ENCODE results near the gene GSN.

Gene GSN

DNA sequence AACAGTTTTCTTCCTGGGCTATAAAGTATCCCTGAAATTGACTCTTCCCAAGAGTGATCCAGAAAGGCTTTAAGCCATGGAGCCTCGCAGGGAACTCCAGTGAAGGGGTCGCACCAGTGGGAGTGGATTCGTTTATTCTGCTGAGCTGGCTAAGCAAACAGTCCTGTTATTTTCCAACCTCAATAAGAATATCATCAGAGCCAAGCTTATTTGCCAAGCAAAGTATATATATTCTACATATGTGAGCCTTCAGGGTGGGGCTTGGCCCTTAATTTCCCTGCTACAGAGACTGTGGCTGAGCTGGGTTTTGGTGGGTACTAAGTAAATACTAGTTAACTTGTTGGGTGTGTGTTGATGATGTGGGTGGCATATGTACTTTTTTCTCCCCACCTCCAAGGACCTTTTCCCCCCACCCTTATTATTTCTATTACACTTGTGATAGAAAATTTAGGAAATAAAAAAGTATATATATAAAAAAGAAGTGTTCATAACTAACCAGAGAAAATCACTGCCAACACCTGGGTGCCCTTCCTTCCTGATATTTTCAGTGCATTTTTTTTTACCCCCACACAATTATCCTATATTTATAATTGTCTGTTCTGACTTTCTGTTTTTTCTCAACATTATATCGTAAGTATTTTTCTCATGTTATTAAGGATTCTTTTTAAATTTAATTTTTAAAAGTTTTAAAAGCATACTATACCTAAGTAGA lies 5.3 kb downstream of the GSN start:
- no peak for DNase-seq (ENCODE audit: low spot score)

DNA sequence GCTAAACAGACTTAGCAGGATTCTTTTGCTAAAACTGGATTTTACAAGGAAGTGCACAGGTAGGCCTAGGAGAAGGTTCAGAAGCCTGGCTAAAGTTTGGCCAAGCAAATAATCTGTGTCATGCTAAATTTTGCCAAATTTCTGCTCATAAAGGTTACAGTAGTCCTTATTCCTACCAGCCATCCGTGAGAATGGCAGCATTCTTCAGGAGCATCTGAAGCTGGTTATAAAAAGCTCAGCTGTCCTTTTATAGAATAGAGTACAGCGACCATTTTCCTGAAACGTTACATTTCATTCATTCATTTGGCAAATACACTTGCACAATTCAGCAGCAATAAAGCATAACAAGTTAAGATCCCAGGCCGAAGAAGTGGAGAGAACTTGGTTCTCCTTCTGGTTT lies 6.9 kb downstream of the GSN start:
- no peak for DNase-seq (ENCODE audit: low spot score)

DNA sequence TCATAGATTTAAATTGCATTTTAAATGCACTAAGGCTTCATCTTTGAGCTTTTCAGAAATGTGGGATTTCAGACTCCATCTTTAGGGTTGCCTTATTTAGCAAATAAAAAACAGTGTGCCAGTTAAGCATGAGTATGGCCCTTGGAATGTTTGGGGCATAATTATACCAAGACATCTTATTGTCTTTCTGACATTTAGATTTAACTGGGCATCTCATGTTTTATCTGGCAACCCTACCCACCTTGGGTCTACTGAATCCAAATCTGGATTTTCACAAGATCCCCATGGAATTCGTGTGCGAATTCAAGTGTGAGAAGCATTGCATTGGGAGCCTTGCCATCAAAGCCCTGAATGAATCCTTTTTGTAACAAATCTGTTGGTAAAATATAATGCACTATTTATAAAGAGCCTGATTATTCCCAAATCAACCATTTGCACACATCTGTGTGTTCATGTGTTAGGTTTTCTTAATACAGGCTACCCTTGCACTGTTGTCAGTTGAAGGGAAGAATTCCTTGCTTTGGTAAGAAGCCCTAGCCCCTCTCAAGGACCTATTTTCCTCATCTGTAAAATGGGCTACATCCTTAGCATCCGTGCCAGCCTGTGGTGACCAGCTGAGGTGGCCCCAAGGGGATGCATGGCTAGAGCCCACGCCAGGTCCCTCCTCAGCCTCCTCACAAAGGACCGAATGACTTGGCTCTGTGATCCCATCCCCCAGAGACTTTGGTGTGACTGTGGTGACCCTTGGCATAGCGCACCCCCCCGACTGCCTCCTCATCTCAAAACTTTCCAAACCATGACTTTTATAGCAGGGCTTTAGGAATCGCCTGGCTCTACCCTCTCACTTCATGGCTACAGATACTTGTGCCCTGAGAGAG lies 8.1 kb downstream of the GSN start:
- no peak for DNase-seq (ENCODE audit: low spot score)

DNA sequence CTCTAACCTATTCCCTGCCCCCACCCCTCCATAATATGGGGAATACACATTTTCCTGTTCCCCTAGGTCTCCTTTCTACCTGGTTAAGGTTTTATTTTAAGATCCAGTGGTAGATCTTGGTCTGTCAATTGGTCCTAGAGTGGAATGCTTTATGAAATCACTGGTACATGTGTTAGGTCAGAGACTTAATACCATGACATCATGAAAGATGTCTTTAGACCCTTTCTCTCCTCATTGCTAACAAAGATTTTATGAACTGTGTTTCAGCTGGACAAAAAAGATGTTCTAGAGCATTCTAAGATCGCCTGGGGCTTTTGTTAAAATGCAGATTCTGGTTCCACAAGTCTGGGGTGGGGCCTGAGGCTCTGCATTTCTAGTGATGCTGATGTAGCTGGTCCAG lies 9.1 kb downstream of the GSN start:
- DNase-seq (ENCODE audit: low spot score): no peak

DNA sequence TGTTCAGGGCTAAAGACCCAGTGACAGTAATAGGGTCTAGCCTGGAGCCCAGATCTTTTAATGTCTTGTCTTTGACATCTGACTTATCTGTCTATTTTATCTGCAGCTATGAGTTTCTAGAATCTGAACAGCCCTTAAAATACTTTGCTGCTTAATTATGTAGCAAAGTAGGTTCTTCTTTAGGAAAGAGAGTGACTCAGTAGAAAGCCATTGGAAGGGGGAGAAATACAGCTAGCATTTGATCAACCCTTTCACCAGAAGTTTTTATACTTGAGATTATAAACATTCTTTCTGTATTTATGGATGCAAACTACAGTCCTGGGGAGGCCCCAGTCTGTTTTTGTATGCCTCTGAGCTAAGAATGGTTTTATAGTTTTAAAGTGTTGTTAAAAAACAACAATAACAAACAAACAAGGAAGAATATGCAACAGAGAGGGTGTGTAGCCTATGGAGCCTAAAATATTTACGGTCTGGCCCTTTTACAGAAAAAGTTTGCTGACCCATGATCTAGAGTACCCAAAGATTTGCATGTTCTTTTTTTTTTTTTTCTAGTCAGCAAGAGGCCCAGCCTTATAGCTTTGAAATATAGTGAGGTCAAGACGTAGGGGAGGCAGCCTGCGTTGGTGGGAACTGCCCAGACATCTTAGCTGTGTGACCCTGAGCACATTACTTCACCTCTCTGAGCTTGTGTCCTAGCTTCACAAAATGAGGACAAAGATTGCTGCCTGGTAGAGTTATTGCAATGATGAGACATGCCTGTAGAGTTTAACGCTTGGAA lies 9.7 kb downstream of the GSN start:
- no peak for DNase-seq (ENCODE audit: low spot score)

DNA sequence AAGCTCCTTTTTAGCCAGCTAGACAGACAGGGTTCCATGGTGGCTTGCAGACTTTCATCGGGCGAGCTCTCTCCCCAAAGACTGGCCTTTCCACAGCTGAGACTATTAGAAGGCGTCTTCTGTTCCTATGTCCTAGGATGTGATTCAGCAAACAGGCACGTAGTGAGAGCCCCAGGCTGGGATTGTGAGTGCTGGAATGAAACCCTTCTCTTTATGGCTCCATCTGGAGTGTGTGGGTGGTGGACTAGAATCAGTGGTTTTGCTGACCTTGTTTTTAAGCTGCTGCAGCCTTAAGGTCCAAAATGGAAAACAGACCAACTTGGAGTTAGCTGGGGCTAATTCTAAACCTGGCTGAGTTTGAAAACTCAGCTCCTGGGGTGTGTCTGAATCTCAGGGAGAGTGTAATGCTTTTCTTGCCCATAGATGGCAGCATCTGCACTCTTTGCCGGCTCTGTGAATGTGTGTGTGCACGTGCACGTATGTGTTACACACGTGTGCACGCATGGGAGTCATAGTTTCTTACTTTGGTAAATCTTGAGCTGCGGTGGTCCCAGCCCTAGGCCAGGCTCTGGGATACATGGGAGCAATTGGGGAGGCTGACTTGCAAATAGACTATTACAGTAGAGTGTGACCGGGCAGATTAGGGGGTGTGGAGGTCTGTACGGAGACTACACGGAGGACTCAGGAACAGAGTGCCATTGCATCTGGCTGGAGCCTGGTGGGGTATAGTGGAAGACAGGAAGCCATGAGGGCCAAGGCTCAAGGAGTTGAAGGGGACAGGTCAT lies 10.7 kb downstream of the GSN start:
- DNase-seq (ENCODE audit: low spot score): peak; percentile 73

DNA sequence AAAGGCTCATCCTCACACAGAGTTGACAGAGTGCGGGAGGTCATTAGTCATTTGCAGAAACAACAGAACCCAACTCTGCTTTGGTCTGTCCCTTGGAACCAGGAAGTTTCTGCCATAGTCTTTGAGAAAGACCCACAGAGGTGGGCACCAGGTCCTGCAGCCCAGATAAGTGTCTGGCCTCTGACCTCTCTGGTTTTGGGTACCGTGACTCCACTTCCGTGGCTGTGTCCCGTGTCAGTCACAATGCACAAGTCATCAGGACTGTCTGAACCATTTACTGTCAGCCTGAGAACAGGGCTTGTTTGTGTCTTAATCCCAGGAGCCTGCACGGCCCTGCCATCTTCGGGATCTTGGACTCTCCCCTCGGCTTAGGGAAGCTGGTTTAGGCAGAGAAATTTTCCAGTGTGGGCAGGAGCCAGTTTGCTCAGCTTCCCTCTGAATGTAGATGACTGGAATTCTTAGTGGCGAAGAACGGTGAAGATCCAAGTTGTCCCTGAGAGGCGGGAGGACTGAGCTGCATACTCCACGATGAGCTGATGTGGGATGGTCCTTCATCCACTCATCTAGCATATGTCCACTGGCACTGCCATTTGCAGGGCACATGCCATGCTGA lies 11.9 kb downstream of the GSN start:
- DNase-seq (ENCODE audit: low spot score): no peak

DNA sequence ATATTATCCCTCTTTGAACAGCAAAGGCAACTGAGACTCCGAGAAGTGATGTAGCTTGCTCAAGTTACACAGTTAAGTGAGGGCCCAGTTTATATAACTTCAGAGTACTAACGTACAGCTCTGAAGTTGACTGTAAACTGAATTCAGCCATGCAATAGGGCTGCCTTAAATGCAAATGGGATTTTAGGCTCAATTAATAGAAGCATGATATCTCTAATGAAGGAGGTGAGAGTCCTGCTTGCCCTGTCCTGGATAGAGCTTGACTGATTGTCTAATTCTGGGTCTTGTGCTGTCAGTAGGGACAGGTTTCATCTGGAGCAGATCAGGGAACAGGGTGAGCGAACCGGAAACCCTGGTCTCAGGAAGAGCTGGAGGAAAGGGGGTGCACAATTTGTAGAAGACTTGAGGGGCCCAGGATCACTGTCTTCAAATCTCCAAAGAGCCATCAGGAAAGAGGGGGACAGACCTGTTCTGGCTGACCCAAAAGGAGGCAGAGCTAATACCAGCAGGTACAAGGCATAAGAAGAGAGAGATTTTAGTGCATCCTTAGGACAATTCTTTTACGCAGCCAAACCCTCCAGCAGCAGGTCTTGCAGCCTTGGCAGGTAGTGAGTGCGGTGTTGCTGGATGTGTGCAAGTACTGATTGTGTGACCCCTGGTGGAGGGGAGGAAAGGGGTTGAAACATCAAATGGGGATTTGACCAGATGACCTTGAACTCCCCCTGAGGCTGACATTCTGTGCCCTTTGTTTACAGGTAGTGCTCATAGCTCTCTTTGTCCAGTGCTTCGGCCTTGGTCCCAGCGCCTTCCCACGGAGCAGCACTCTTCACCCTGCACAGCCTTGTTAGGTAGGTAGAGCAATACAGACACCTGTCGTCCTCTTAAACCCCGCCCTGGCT lies 13.0 kb downstream of the GSN start:
- no peak for DNase-seq (ENCODE audit: low spot score)

DNA sequence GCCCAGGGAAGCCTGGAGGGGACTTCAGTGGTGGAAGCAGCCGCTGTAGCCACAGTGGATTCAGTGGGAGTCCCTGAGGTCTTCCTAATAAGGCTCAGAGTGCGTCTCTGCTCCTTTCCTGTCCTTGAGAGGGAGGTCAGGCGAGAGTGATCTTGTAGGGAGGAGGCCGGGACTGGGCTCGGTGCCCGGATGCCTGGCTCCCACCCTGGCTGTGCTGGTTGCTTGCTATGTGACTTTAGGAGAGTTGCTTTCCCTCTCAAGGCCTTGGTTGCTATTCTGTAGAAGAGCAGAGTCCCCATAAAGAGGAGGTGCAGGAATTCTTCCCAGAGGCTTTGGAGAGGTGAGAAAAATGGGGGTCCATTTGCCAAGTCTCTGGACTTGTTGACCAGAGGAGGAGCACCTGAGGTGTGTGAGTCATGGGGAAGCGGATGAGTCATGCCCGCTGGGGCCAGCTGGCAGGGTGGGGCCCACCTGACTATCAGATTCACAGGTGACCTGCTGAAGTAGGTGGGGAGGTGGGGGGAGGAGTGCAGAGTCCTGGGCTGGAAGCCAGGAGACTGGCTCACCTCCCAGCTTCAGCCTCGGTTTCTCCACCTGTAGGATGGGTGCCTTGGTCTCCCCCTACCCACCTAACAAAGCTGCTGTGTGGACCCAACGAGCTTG lies 13.8 kb downstream of the GSN start:
- no peak for DNase-seq (ENCODE audit: low spot score)

DNA sequence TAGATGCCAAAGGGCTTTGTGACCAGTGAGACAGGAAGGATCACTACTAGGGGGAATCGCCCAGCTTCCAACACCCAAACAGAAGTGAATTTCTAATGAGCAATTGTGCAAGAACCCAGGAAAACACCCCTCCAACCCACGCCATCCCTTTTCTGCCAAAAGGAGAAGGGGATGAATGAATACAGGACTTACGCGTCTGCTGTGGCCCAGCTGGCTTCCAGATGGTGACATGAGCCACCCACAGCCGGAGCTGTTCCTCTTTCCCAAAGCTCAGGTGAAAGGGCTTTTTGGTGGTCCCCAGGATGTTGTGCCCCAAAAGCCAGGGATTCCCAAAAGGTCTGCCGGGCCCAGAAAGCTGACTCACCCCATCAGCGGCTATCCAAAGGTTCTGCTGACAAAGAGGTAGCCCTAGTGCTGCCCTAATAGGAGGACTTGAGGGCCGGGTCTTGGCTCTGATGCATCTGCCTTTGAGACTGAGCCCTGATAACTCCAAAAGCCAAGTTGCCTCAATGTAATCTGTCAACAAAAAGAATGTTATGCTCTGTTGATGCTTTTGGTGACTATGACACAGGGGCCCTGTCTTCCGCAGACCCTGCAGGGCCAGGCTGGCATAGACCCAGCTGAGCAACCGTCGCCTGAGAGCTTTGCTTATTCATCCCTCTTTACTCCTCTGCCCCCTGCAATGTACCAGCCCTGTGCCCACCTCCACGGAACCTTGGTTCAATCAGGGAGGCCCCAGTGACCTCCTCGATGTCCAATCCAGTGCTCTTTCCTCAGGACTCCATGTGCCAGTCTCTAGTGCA lies 14.5 kb downstream of the GSN start:
- DNase-seq (ENCODE audit: low spot score): no peak

DNA sequence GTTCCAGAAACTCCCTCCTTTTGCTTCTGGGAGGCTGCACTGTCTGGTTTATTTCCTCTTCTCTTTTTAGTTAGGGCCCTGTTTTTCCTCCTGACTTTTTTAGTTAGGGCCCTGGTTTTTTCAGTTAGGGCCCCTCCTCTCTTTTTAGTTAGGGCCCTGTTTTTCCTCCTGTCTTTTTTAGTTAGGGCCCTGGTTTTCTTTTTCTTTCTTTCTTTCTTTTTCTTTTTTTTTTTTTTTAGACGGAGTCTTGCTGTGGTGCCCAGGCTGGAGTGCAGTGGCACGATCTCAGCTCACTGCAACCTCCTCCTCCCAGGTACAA lies 15.1 kb downstream of the GSN start:
- DNase-seq (ENCODE audit: low spot score): no peak

DNA sequence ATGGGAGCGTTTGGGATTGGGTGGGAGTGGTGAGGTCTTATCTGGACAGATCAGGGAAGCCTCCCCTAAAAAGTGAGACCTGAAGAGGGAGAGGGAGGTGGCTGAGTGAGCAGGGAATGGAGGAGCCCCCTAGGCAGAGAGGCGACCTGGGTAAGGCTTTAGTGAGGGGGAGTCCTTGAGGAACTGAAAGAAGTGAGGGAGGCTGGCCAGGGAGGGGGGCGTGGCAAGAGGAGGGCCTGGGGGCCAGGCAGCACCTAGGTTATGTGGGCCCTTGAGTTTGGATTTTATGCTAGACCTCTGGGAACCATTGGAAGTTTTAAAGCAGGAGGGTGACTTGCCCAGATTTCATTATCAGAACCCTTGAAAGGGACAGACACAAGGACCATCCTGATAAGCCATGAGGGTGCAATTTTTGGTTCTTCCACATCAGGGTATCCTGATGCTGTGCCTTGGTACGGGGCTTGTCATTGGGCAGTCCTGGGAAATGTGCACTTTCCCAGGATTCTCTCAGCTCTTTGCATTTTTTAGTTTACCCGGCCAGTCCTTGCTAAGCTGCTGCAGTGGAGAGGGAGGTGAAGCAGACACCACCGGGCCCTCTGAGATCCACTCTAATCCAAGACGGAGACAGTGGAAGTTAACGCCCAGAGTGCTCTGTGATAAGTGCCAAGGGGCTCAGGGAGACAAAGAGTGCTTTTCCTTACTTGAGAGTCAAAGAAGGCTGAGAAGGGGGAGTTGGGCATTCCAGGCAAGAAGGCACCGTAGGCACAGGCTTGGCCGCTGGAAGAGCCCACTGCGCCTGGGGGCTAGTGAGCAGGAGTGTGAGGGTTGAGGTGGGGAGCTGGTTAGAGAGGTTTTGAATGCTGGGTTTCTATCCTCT lies 16.1 kb downstream of the GSN start:
- DNase-seq (ENCODE audit: low spot score): no peak

DNA sequence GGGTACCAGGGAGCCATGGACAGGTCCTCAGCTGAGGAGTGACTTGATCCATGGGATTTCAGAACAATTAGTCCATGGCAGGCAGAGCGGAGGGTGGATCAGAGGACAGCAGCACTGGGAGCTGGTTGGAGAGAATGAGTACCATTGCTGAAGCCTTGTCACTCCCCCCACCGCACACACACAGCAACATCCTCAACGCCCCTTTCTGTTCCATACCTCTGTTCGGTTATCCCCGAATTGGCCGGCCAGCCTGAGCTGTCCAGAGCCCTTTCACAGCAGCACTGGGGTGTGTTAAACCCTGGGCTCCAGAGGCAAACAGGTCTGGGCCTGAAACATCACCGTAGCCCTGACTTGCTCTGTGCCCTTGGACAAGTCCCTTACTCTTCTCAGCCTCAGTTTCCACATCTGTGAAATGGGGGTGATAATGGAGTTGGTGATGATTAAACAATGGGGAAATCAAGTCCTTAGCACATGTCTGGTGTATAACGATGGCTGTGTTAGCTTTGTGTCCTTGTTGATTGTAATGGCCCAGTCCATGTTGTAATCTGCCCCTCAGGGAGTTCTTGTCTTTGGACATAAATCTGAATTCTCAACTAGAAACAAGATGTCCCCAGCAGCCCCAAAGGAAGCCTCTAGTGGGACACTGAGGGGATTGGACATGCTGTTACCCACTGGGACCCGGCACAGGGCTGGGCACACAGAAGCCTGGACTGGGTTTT lies 16.9 kb downstream of the GSN start:
- DNase-seq (ENCODE audit: low spot score): no peak

DNA sequence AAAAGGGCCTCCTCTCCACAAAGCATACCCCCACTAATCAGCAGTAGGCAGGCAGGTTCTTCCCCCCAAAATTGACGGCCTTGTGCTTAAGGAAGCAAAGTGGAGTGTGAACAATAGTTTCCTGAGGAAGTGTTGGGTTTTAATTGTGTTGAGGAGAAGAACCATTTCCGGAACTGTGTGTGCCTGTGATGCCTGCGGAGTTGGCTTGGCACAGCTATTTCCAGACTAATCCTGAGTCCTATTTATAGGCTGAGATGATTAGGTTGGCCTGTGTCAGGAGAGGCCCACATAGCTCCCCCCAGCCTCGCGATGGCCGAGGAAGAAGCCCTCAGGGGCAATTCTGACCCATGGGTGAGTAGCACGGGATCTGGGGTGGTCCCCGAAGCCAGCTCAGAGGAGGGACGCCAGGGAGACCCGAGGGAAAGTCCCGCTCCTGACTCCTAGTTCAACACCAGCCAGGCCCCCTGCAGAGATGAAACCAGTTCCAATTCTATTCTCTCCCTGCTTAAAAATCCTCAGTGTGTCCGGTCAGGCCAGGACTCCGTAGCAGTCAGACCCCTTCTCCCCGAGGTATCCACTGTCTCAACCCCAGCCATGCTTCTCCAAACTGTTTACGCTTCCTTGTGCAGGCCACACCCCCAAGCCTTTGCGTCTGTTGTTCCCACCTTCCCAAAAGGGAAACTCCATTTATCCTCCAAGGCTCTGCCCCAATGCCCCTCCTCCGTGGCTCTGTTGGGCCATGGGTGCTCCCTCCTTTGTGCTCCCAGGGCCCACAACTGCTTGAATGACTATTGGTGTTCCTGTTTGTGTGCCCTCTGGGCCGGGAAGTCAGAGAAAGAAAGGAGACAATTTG lies 18.1 kb downstream of the GSN start:
- peak; percentile 89 for DNase-seq (ENCODE audit: low spot score)

DNA sequence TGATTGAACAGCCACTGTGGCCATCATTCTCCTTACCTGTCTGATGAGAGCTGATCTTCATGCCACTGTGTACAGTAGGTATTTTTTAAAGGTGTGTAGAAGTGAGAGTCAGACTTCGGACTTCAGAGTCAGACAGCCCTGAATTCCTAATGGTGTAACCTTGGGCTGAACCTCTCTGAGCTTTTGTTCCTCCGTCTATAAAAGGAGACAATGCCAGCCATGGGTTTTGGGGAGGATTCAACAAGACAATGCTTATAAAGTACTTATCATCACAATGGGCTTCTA lies 18.7 kb downstream of the GSN start:
- DNase-seq (ENCODE audit: low spot score): no peak

DNA sequence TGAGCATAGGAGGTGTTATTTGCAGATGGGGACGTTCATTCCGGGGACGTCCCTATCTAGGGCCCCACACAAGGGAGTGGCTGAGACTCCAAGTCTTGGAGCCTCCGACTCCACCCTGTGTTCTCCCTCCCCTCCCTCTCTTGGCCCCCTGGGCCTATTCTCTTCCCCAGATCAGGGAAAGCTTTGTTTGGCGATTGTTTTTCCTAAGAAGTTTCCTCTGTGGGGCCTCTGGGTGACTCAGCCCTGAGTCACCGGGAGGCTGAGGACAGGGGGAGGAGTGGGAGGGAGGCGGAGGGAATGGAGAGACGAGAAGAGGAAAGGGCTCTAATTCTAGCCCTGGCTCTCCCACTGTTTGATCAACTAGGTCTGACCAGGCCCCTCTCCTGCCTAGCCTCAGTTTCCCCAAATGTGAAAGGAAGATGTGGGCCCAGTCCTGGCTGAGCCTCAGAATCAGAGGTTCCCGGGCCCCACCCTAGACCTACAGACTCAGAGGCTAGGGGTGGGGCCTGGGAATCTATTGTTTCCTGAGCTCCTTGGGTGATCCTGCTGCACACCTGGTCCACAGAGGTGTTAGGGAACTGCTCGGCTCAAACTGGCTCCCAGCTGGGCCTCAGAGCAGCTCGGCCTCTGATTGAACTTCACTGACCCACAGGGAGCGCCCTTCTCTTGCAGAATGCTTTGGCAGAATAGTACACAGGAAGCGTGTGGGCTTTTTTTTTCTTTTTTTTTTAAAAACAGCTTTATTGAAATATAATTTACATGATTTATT lies 19.2 kb downstream of the GSN start:
- DNase-seq (ENCODE audit: low spot score): peak; percentile 99

Data from kidney capillary endothelial cell (primary cell).